CD4-positive, CD25-positive, alpha-beta regulatory T cell (primary cell): ENCODE data around the gene GAREM1. TPM values are rescaled to one million over a fixed set of nuclear protein-coding genes. Genes with fewer than 3 reads are reported as not detected.
A peak's percentile ranks its signal among the peaks of the same experiment; 100 is the strongest.

ENCODE experiments used
- ATAC-seq, 2 donors: fragments of 150-1000 bp; cut with Tn5 transposase; one replicate each; pipeline ENCODE4 v1.10.0; 2021; ENCODE audit warnings: low read depth in 2 of 2, moderate number of reproducible peaks in 2 of 2, moderate library complexity in 1 of 2
- DNase-seq, 3 donors: peaks; one replicate each; pipeline versions ENCODE4 v3.0.0 to v3.0.0-alpha.2; 2012 to 2022; ENCODE audit warnings: mixed read lengths in 1 of 3
- H3K27ac ChIP-seq: one replicate; pipeline ENCODE4 v1.7.0; 2013; ENCODE audit warnings: mild to moderate bottlenecking, low read length; ENCODE audit not compliant: insufficient read depth, poor library complexity, severe bottlenecking
- H3K27me3 ChIP-seq: one replicate; pipeline ENCODE4 v1.7.0; 2013; ENCODE audit warnings: low read length; ENCODE audit not compliant: control insufficient read depth, insufficient read depth
- H3K36me3 ChIP-seq: one replicate; pipeline ENCODE4 v1.7.0; 2013; ENCODE audit warnings: mild to moderate bottlenecking, low read length, moderate library complexity; ENCODE audit not compliant: control insufficient read depth, insufficient read depth
- H3K4me1 ChIP-seq: 2 replicates; pipeline ENCODE4 v1.7.0; 2013; ENCODE audit warnings: mild to moderate bottlenecking, low read length; ENCODE audit not compliant: insufficient read depth, control insufficient read depth, poor library complexity, severe bottlenecking
- H3K4me3 ChIP-seq: one replicate; pipeline ENCODE4 v1.7.0; 2013; ENCODE audit warnings: low read depth, mild to moderate bottlenecking, low read length, moderate library complexity
- H3K9me3 ChIP-seq, 2 experiments: 1 replicate in 1 of 2; 2 replicates in 1 of 2; pipeline ENCODE4 v1.7.0; 2013; ENCODE audit warnings: low read length in 2 of 2, mild to moderate bottlenecking in 1 of 2, moderate library complexity in 1 of 2; ENCODE audit not compliant: control insufficient read depth in 2 of 2
- H3K27ac Mint-ChIP-seq, 3 donors: one replicate each; pipeline ENCODE4 v1.8.0; 2020 to 2022; ENCODE audit warnings: mild to moderate bottlenecking in 3 of 3, mixed read lengths in 3 of 3, moderate library complexity in 2 of 3
- H3K27me3 Mint-ChIP-seq: one replicate; pipeline ENCODE4 v1.8.0; 2022; ENCODE audit warnings: mild to moderate bottlenecking, mixed read lengths
- H3K36me3 Mint-ChIP-seq: one replicate; pipeline ENCODE4 v1.8.0; 2020; ENCODE audit warnings: mixed read lengths
- H3K4me1 Mint-ChIP-seq, 4 donors: one replicate each; pipeline ENCODE4 v1.8.0; 2020 to 2022; ENCODE audit warnings: mixed read lengths in 4 of 4, mild to moderate bottlenecking in 1 of 4
- H3K4me3 Mint-ChIP-seq, 4 donors: one replicate each; pipeline ENCODE4 v1.8.0; 2020 to 2022; ENCODE audit warnings: mild to moderate bottlenecking in 4 of 4, mixed read lengths in 4 of 4, moderate library complexity in 3 of 4
- H3K9me3 Mint-ChIP-seq, 7 donors: one replicate each; pipeline ENCODE4 v1.8.0; 2020 to 2022; ENCODE audit warnings: mixed read lengths in 7 of 7, mild to moderate bottlenecking in 3 of 7, moderate library complexity in 2 of 7
- polyA plus RNA-seq, 4 donors: library from polyadenylated mRNA; unstranded; fragments of 300-500 nt; fragmentation: Illumina TruSeq; gene quantifications; one replicate each; pipeline ENCODE4 v1.2.3, GENCODE V29; 2021
- total RNA-seq: library from RNA; stranded (reverse); gene quantifications from one replicate; pipeline ENCODE4 v1.2.3, GENCODE V29; 2022

The GAREM1 gene
- total and polyA plus RNA-seq, 5 donors from 2014 or later = 0.05 to 0.91 TPM; not detected in 3

- peaks cover 3% of the 10 kb centered on the region for H3K27me3 ChIP-seq
- Mint-ChIP-seq H3K36me3 (no peaks in the 10 kb centered on the region), H3K9me3 (peaks cover 0 to 1% (median 0%) of the 10 kb centered on the region in 7 donors), H3K27me3 (no peaks in the 10 kb centered on the region), H3K27ac (no peak overlapping the region), H3K4me1 (no peaks in the 10 kb centered on the region), H3K4me3 (no peak overlapping the region)
- no peak overlapping the region for H3K27ac ChIP-seq
- H3K36me3 ChIP-seq = no peaks in the 10 kb centered on the region
- ATAC-seq = no peak
- no peak overlapping the region for H3K4me3 ChIP-seq
- no peaks in the 10 kb centered on the region for H3K4me1 ChIP-seq
- H3K9me3 ChIP-seq = no peaks in the 10 kb centered on the region
- DNase-seq = no peak
These were observed 81.5 kb downstream of the GAREM1 start for GRCh38 chr18:32389191-32389590.

DNA sequence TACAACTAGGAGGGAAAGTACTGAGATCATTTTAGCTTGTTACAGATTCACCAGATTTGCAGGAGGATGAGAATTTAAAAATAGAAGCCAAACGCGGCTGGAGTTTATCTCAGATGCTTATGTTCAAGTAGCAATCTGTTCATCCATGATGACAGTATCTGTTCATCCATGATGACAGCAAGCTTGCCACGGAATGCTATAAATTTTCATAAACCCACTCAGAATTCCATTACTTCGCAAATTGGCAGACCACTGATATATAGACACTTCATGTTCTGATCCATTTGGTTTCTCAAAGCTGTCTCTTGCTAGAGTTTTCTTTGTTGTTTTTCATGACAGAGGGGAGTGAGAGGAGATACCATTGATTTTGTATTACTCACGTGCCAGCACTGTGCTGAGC, 84.2 kb downstream of the GAREM1 start:
- H3K4me1 Mint-ChIP-seq = no peaks in the 10 kb centered on the region
- no peaks in the 10 kb centered on the region for H3K36me3 ChIP-seq
- H3K27ac Mint-ChIP-seq = no peak overlapping the region
- no peak for ATAC-seq
- no peak overlapping the region for H3K4me3 Mint-ChIP-seq
- DNase-seq = no peak
- no peaks in the 10 kb centered on the region for H3K27me3 Mint-ChIP-seq
- no peaks in the 10 kb centered on the region for H3K36me3 Mint-ChIP-seq
- H3K4me3 ChIP-seq = no peak overlapping the region
- peaks cover 2% of the 10 kb centered on the region for H3K27me3 ChIP-seq
- H3K27ac ChIP-seq = no peak overlapping the region
- no peaks in the 10 kb centered on the region for H3K9me3 ChIP-seq
- H3K9me3 Mint-ChIP-seq = peaks cover 0 to 1% (median 0%) of the 10 kb centered on the region in 7 donors
- H3K4me1 ChIP-seq = no peaks in the 10 kb centered on the region

DNA sequence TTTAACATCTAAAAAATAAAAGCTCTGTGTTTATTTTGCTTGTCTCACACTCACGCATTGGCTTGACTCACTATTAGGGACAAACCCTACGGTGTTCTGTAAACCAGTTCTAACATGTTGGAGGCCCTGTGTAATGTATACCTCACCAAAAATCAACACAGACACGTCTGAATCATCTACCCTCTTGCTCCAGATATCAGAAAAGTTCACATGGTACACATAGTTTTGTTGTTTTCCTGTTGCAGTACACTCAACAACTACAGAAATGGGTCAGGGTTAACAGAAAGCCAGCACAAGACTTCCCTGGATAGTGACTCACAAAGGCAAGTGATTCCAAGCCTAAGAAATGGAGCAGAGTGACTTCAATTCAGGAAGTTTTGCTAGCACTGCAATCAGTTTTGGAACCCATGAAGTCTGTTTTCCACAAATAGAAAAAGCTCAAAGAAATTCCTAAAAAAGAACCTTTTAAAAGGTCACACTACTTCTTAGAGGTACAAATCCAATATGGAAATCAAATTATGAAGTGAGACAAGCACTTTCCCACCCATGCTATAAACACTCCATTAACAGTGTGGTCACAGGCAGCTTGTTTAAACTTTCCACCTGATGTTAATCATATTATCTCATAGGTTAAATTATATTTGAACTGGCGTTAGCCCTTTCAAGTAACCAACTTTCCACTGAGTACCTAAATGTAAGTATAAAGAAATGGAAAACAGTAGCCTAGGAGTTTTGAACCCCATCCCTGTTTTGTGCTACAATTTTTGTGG, 87.4 kb downstream of the GAREM1 start:
- H3K36me3 Mint-ChIP-seq = no peaks in the 10 kb centered on the region
- no peaks in the 10 kb centered on the region for H3K27me3 Mint-ChIP-seq
- no peak overlapping the region for H3K27ac Mint-ChIP-seq
- H3K4me1 Mint-ChIP-seq = no peaks in the 10 kb centered on the region
- Histone ChIP-seq H3K27ac (no peak overlapping the region), H3K4me3 (no peak overlapping the region), H3K9me3 (no peaks in the 10 kb centered on the region), H3K27me3 (peaks cover 2% of the 10 kb centered on the region), H3K36me3 (no peaks in the 10 kb centered on the region), H3K4me1 (no peaks in the 10 kb centered on the region)
- H3K4me3 Mint-ChIP-seq = no peak overlapping the region
- H3K9me3 Mint-ChIP-seq = peaks cover 0 to 1% (median 0%) of the 10 kb centered on the region in 7 donors
- no peak for ATAC-seq
- DNase-seq = no peak

DNA sequence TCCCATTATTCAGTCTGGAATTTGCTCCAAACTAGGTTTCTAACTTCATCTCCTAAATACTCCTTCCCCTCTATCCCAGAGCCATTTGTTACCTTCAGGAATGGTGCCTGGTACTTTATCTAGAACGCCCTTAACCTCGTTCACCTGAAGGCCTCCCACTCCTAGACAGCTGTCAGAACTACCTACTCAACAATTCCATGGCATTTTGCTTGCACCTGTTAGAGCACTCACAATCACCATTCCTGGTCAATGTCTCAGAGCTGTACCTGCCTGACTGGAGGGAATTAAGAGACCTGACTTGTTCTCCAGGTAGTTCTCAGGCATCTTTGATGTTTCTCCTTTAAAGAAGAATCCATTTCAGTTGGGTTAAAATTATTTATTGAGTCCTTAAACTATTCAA, 88.9 kb downstream of the GAREM1 start:
- DNase-seq (no peak), ATAC-seq (no peak)
- Mint-ChIP-seq H3K4me3 (no peak overlapping the region), H3K27ac (peak overlapping the region in 2 of 3 donors; percentile 6 to 74), H3K9me3 (peaks cover 0 to 1% (median 0%) of the 10 kb centered on the region in 7 donors), H3K4me1 (no peaks in the 10 kb centered on the region), H3K36me3 (no peaks in the 10 kb centered on the region), H3K27me3 (no peaks in the 10 kb centered on the region)
- Histone ChIP-seq H3K4me3 (no peak overlapping the region), H3K4me1 (no peaks in the 10 kb centered on the region), H3K27me3 (peaks cover 2% of the 10 kb centered on the region), H3K27ac (no peak overlapping the region), H3K9me3 (no peaks in the 10 kb centered on the region), H3K36me3 (no peaks in the 10 kb centered on the region)

DNA sequence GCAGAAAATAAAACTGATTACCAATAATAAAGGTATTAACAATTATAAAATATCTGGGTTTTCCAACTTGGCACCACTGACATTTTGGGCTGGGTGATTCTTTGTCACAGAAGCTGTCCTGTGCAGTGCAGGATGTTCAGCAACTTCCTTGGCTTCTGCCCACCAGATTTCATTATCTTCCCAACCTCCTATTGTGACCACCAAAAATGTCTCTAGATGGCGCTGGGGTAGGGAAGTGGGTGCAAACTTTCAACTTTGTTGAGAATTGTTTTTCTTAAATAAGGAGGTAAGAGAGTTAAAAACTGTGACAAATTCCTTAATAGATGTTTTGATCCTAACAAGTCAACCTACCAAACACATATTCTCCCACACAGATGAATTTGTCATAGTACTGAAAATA, 90.1 kb downstream of the GAREM1 start:
- no peak for ATAC-seq
- H3K4me3 ChIP-seq = no peak overlapping the region
- no peak for DNase-seq
- H3K27ac Mint-ChIP-seq = no peak overlapping the region
- peaks cover 2% of the 10 kb centered on the region for H3K27me3 ChIP-seq
- H3K9me3 Mint-ChIP-seq = peaks cover 0 to 1% (median 0%) of the 10 kb centered on the region in 7 donors
- H3K4me1 ChIP-seq = no peaks in the 10 kb centered on the region
- no peaks in the 10 kb centered on the region for H3K36me3 Mint-ChIP-seq
- H3K4me3 Mint-ChIP-seq = no peak overlapping the region
- no peaks in the 10 kb centered on the region for H3K4me1 Mint-ChIP-seq
- no peaks in the 10 kb centered on the region for H3K9me3 ChIP-seq
- H3K27me3 Mint-ChIP-seq = no peaks in the 10 kb centered on the region
- H3K36me3 ChIP-seq = no peaks in the 10 kb centered on the region
- H3K27ac ChIP-seq = no peak overlapping the region

DNA sequence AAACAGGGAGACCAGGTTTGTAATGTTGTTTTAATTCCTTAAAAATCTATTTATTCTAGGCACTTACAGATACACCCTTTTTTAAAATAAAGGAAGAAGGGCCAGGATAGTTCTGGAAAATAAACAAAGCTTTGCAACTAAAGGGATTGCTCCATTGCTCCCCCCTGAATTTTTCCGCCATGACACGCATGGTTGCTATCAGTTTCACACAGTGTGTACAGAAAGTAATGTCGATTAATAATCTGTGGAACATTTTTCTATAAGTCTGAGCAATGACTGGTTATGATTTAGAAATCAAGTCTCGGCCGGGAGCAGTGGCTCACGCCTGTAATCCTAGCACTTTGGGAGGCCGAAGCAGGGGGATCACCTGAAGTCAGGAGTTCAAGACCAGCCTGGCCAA, 90.8 kb downstream of the GAREM1 start:
- Histone ChIP-seq H3K9me3 (no peaks in the 10 kb centered on the region), H3K27ac (no peak overlapping the region), H3K27me3 (peaks cover 2% of the 10 kb centered on the region), H3K4me3 (no peak overlapping the region), H3K4me1 (no peaks in the 10 kb centered on the region), H3K36me3 (no peaks in the 10 kb centered on the region)
- ATAC-seq (no peak), DNase-seq (no peak)
- Mint-ChIP-seq H3K9me3 (peaks cover 0 to 1% (median 0%) of the 10 kb centered on the region in 7 donors), H3K36me3 (no peaks in the 10 kb centered on the region), H3K27me3 (no peaks in the 10 kb centered on the region), H3K27ac (no peak overlapping the region), H3K4me1 (no peaks in the 10 kb centered on the region), H3K4me3 (no peak overlapping the region)

- no peak overlapping the region for H3K4me3 ChIP-seq
- H3K36me3 Mint-ChIP-seq = no peaks in the 10 kb centered on the region
- no peaks in the 10 kb centered on the region for H3K36me3 ChIP-seq
- DNase-seq = no peak
- H3K27me3 ChIP-seq = no peaks in the 10 kb centered on the region
- H3K4me1 Mint-ChIP-seq = no peaks in the 10 kb centered on the region
- H3K4me3 Mint-ChIP-seq = no peak overlapping the region
- peaks cover 5% of the 10 kb centered on the region for H3K27me3 Mint-ChIP-seq
- no peak overlapping the region for H3K27ac ChIP-seq
- no peak overlapping the region for H3K27ac Mint-ChIP-seq
- no peaks in the 10 kb centered on the region for H3K4me1 ChIP-seq
- H3K9me3 ChIP-seq = no peaks in the 10 kb centered on the region
- no peak for ATAC-seq
- peaks cover 0 to 1% (median 0%) of the 10 kb centered on the region in 7 donors for H3K9me3 Mint-ChIP-seq
These were observed 92.0 kb downstream of the GAREM1 start for GRCh38 chr18:32378705-32379104.

DNA sequence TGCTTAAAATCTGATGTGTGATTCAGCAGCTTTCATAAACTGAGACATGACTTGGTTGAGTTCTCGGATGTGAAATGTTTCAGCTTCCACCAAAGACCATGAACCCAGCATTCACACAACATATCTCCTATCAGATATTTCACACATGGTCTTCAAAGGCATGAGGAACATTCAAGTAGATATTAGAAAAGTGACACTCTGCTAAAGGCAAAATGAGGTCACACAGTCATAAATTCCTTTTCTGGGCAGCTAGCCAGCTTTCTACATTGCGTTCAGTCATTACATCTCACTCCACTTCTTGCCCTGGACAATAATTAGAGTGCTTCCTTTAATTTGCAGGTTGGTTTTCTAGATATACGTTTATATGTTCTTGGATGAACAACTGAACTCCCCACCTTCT, 96.7 kb downstream of the GAREM1 start:
- Histone ChIP-seq H3K36me3 (no peaks in the 10 kb centered on the region), H3K4me1 (no peaks in the 10 kb centered on the region), H3K27me3 (no peaks in the 10 kb centered on the region), H3K4me3 (no peak overlapping the region), H3K9me3 (no peaks in the 10 kb centered on the region), H3K27ac (no peak overlapping the region)
- Mint-ChIP-seq H3K4me3 (no peak overlapping the region), H3K4me1 (no peaks in the 10 kb centered on the region), H3K9me3 (peaks cover 0 to 2% (median 0%) of the 10 kb centered on the region in 7 donors), H3K36me3 (no peaks in the 10 kb centered on the region), H3K27me3 (peaks cover 5% of the 10 kb centered on the region), H3K27ac (no peak overlapping the region)
- ATAC-seq (no peak), DNase-seq (no peak)
